Activated T-helper 1 cell treated with anti-CD3 and anti-CD28 coated beads, Interleukin-2, amount 50 U/mL, for 16 hours (primary cell): Measurements from ENCODE around the gene CSNK1A1L.
"Not testable (repeated sequence)": the region's sequence is repeated elsewhere in the genome, so short reads cannot be mapped to it uniquely, and the experiment has no call there.

Experiments
- DNase-seq, 2 donors: peaks; one replicate each; pipeline ENCODE4 v3.0.0-alpha.2; 2020; ENCODE audit warnings: low read depth in 1 of 2, low spot score in 1 of 2

The CSNK1A1L gene

DNA sequence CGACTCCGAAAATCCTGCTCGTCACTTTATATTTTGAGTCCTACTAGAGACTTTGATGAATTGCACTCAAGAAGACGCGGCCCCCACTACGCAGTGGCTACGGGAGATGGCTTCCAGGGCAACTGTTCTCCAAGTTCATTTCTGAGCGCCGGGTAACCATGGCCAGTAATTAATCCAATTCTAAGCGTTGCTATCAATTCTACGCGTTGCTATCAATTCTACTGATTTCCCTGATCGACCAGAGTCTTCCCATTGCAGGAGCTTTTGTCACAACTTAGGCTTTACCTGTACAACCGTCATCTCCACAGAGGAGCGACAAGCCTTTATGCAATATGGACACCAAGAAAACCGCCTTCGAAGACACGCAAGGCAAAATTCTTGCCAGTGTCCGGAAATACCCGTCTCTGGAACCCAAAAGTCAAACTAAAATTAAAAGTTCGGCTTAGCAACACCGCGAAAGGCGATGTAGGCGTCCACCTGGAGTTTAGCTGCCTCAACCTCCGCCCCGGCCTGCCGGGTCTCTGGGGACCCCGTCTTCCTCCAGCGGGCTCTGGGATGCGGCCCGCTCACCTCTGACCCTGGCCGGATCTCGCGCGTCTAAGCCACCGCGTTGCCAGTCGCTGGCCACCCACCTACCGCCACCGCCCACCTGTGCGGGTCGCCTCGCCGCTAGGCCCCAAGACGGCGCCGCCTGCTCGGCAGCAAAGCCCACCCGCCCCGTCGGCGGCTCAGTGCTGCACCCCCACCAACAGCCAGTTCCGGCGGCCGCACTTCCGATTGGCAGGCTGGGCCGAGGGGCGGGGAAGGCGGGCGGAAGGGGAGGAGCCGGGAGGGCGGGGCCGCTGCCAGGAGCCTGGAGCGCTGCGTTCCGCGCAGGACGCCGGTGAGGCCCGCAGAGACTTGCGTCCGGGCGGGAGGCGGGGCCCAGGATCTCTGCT lies 46.3 kb downstream of the CSNK1A1L start, which contains the start of gene SUPT20H:
TSS of gene SUPT20H (minus strand) at position 779 of the 938 bp plus-strand sequence. CDS start 8,198 bp downstream, outside the sequence.
- peak; percentile 91 for DNase-seq

- DNase-seq: not testable (repeated sequence)
These were observed 49.2 kb downstream of the CSNK1A1L start for GRCh38 chr13:37056228-37056627.
